PC-3 (cell line): ENCODE measurements around the gene VPS37B.

Experiments used
- EZH2 ChIP-seq: fragments of 300-600 bp; sonication (generic); IDR thresholded peaks from one replicate; pipeline ENCODE4 v1.6.1; 2017; ENCODE audit warnings: antibody characterized with exemption, mild to moderate bottlenecking, low read length; ENCODE audit not compliant: unreplicated experiment
- EZH2phosphoT487 ChIP-seq: fragments of 300-600 bp; sonication (generic); IDR thresholded peaks from 2 replicates; pipeline ENCODE4 v1.6.1; 2018; ENCODE audit warnings: mild to moderate bottlenecking, antibody characterized with exemption, low read length, borderline replicate concordance
- TF ChIP-seq, protein P1 (sequence below): fragments of 300-600 bp; sonication (generic); conservative IDR thresholded peaks from 2 replicates; pipeline ENCODE4 v1.5.1; 2017; ENCODE audit warnings: antibody characterized with exemption, low read depth, mild to moderate bottlenecking, low read length

DNA sequence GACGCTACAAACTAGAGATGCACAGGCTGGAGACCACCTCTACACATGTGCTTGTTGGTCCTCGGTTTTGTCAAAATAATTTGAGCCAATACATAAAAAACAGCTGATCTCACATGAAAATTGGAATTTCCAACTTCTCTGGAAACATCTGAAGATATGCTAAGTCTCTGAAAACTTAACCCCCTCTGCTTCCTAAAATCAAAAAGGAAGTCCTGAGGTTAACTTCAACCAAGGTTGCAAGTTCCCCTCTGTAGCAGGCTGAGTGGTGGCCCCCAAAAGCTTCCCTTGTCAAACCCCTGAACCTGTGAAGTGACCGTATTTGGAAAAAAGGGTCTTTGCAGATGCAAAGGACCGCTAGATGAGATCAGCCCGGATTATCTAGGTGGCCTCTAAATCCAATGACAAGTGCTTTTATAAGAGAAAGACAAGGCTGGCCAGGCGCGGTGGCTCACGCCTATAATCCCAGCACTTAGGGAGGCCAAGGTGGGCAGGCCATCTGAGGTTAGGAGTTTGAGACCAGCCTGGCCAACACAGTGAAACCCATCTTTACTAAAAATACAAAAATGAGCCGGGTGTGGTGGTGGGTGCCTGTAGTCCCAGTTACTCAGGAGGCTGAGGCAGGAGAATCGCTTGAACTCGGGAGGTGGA lies 32.0 kb upstream of the VPS37B start:
- TF ChIP-seq, protein P1, sequence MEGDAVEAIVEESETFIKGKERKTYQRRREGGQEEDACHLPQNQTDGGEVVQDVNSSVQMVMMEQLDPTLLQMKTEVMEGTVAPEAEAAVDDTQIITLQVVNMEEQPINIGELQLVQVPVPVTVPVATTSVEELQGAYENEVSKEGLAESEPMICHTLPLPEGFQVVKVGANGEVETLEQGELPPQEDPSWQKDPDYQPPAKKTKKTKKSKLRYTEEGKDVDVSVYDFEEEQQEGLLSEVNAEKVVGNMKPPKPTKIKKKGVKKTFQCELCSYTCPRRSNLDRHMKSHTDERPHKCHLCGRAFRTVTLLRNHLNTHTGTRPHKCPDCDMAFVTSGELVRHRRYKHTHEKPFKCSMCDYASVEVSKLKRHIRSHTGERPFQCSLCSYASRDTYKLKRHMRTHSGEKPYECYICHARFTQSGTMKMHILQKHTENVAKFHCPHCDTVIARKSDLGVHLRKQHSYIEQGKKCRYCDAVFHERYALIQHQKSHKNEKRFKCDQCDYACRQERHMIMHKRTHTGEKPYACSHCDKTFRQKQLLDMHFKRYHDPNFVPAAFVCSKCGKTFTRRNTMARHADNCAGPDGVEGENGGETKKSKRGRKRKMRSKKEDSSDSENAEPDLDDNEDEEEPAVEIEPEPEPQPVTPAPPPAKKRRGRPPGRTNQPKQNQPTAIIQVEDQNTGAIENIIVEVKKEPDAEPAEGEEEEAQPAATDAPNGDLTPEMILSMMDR = no peak
- no peak for TF ChIP-seq EZH2
- no peak for TF ChIP-seq EZH2phosphoT487
